Endothelial cell of umbilical vein (primary cell): ENCODE measurements around the gene CLRN1. TPM values are rescaled to one million over a fixed set of nuclear protein-coding genes. Genes with fewer than 3 reads are reported as not detected.

Experiments
- BruUV-seq: library from RNA; stranded (reverse); fragments of 400-500 nt; replicated peaks from 2 replicates; lab custom pipeline; 2021; lab: Mats Ljungman, UMichigan
- CTCF ChIA-PET: fragments of 300-600, 350-600 bp; sonication (Branson Sonifier 250); formaldehyde crosslinking; loops from one replicate; lab custom pipeline; 2021; ENCODE audit warnings: antibody characterized with exemption, inconsistent platforms; lab: Charles Lee
- POLR2A ChIA-PET: fragments of 300-600, 350-600 bp; sonication (Branson Sonifier 250); formaldehyde crosslinking; loops from one replicate; lab custom pipeline; 2021; ENCODE audit warnings: antibody characterized with exemption, inconsistent platforms; lab: Charles Lee
- DNase-seq: peaks from one replicate; pipeline ENCODE4 v3.0.0-alpha.2; 2011; ENCODE audit warnings: low read depth, low spot score
- FAIRE-seq: peaks from 2 replicates; lab custom pipeline; 2011; peaks lifted over from hg19 to GRCh38; lab: Jason Lieb, UNC
- H2AFZ ChIP-seq: 2 replicates; pipeline ENCODE4 v1.6.0; 2012; ENCODE audit warnings: low read depth, low read length, control low read depth, inconsistent platforms
- H3K27ac ChIP-seq: 2 replicates; pipeline ENCODE4 v1.5.1; 2011; ENCODE audit warnings: low read depth, mild to moderate bottlenecking, control low read depth, low read length, moderate library complexity; ENCODE audit not compliant: insufficient read depth
- H3K27me3 ChIP-seq, 2 experiments: 2 replicates each; pipeline versions ENCODE4 v1.6.0 to v1.6.1; 2011; ENCODE audit warnings: low read length in 2 of 2, mixed read lengths in 1 of 2; ENCODE audit not compliant: control insufficient read depth in 2 of 2, insufficient read depth in 2 of 2
- H3K36me3 ChIP-seq, 2 experiments: 2 replicates in 1 of 2; 3 replicates in 1 of 2; pipeline ENCODE4 v1.5.1; 2011; ENCODE audit warnings: low read length in 2 of 2, mild to moderate bottlenecking in 1 of 2, moderate library complexity in 1 of 2; ENCODE audit not compliant: control insufficient read depth in 2 of 2, insufficient read depth in 2 of 2; ENCODE audit errors: extremely low read depth in 1 of 2
- H3K4me1 ChIP-seq: 3 replicates; pipeline ENCODE4 v1.5.1; 2011; ENCODE audit warnings: mild to moderate bottlenecking, low read length; ENCODE audit not compliant: control insufficient read depth, insufficient read depth; ENCODE audit errors: extremely low read depth
- H3K4me2 ChIP-seq: 2 replicates; pipeline ENCODE4 v1.6.1; 2011; ENCODE audit warnings: low read length, control low read depth, mixed read lengths; ENCODE audit not compliant: insufficient read depth
- H3K4me3 ChIP-seq, 3 experiments: fragments of 200-600 bp in 1 of 3; sonication (generic), shearing (Covaris generic) in 1 of 3; replicated peaks in 1 of 3; 2 replicates each; pipeline ENCODE4 v1.5.1; 2011 to 2016; ENCODE audit warnings: control low read depth in 3 of 3, low read length in 3 of 3, mild to moderate bottlenecking in 2 of 3, inconsistent platforms in 1 of 3, low read depth in 1 of 3, moderate library complexity in 1 of 3; ENCODE audit not compliant: insufficient read depth in 1 of 3
- H3K79me2 ChIP-seq: 2 replicates; pipeline ENCODE4 v1.6.0; 2012; ENCODE audit warnings: low read length, inconsistent platforms; ENCODE audit not compliant: control insufficient read depth, insufficient read depth
- H3K9ac ChIP-seq: replicated peaks from 2 replicates; pipeline ENCODE3; 2011; ENCODE audit warnings: low read length, control low read depth; ENCODE audit not compliant: insufficient read depth; ENCODE audit errors: extremely low read depth
- H3K9me1 ChIP-seq: replicated peaks from 3 replicates; pipeline ENCODE4 v1.6.0; 2011; ENCODE audit warnings: mild to moderate bottlenecking, low read length; ENCODE audit not compliant: control insufficient read depth, insufficient read depth; ENCODE audit errors: extremely low read depth
- H3K9me3 ChIP-seq: replicated peaks from 2 replicates; pipeline ENCODE4 v1.5.1; 2012; ENCODE audit warnings: low read length, inconsistent platforms; ENCODE audit not compliant: control insufficient read depth, insufficient read depth
- H4K20me1 ChIP-seq: replicated peaks from 2 replicates; pipeline ENCODE3; 2011; ENCODE audit warnings: mild to moderate bottlenecking, low read length; ENCODE audit not compliant: control insufficient read depth, insufficient read depth; ENCODE audit errors: extremely low read depth
- EZH2 ChIP-seq: IDR thresholded peaks from 2 replicates; pipeline ENCODE4 v1.6.1; 2012; ENCODE audit warnings: borderline replicate concordance, low read depth, mild to moderate bottlenecking, moderate library complexity, low read length, inconsistent platforms; ENCODE audit not compliant: severe bottlenecking
- FOS ChIP-seq: IDR thresholded peaks from 2 replicates; pipeline ENCODE4 v1.6.1; 2011; ENCODE audit warnings: mild to moderate bottlenecking, low read length, moderate library complexity, borderline replicate concordance; ENCODE audit not compliant: insufficient read depth
- GATA2 ChIP-seq: IDR thresholded peaks from 2 replicates; pipeline ENCODE4 v1.7.0; 2011; ENCODE audit warnings: low read depth, mild to moderate bottlenecking, moderate library complexity, mixed read lengths, low read length; ENCODE audit not compliant: insufficient read length, insufficient read depth
- JUN ChIP-seq: IDR thresholded peaks from 2 replicates; pipeline ENCODE4 v1.6.1; 2011; ENCODE audit warnings: borderline replicate concordance, low read depth; ENCODE audit not compliant: insufficient read length, insufficient read depth
- MYC ChIP-seq: IDR thresholded peaks from one replicate; pipeline ENCODE4 v1.6.1; 2011; ENCODE audit warnings: mild to moderate bottlenecking, low read depth, low read length
- POLR2A ChIP-seq: IDR thresholded peaks from 2 replicates; pipeline ENCODE4 v1.6.1; 2012; ENCODE audit warnings: low read depth, mild to moderate bottlenecking, control low read depth, low read length
- POLR2AphosphoS5 ChIP-seq: IDR thresholded peaks from 2 replicates; pipeline ENCODE4 v1.6.1; 2012; ENCODE audit warnings: low read depth, mild to moderate bottlenecking, control low read depth, low read length, moderate library complexity; ENCODE audit not compliant: insufficient read depth
- dilution Hi-C: fragments of 300-500 bp; cut with MboI; formaldehyde crosslinking; loops from one replicate; pipeline ENCODE4 v1.15.0; 2019; ENCODE audit warnings: low sequenced_read_pairs; ENCODE audit not compliant: extremely low pct_ligation_motif_present
- intact Hi-C: fragments of 100-400 bp; cut with micrococcal nuclease; formaldehyde crosslinking; loops from one replicate; pipeline ENCODE4 v1.10.0; 2022
- polyA plus RNA-seq, 4 experiments: library from polyadenylated mRNA; depleted of rRNA in 3 of 4; stranded (reverse) in 3 of 4; unstranded in 1 of 4; fragments of >200 nt; gene quantifications; 2 replicates each; pipeline versions ENCODE4 v1.2.1 to v1.2.3, GENCODE V29; 2011 to 2012; ENCODE audit warnings: missing spikeins in 1 of 4
- total RNA-seq: library from RNA; stranded (reverse); gene quantifications from 2 replicates; pipeline ENCODE4 v1.2.3, GENCODE V29; 2021
- TF ChIP-seq, protein P1 (sequence below), 2 donors: IDR thresholded peaks; 1 replicate in 1 of 2; 2 replicates in 1 of 2; pipeline ENCODE4 v1.5.1; 2011; ENCODE audit warnings: low read length in 2 of 2, mild to moderate bottlenecking in 2 of 2, moderate library complexity in 2 of 2, control low read depth in 1 of 2, inconsistent platforms in 1 of 2, low read depth in 1 of 2; ENCODE audit not compliant: insufficient read depth in 1 of 2; ENCODE audit errors: extremely low read depth in 1 of 2
- TF ChIP-seq, protein P2 (sequence below): IDR thresholded peaks from 2 replicates; pipeline ENCODE4 v1.6.1; 2011; ENCODE audit not compliant: insufficient read depth, insufficient read length

The CLRN1 gene
- total and polyA plus RNA-seq, 2 donors (not counting 3 experiments of a cell fraction or from before 2014, with no cell fraction given): not detected

DNA sequence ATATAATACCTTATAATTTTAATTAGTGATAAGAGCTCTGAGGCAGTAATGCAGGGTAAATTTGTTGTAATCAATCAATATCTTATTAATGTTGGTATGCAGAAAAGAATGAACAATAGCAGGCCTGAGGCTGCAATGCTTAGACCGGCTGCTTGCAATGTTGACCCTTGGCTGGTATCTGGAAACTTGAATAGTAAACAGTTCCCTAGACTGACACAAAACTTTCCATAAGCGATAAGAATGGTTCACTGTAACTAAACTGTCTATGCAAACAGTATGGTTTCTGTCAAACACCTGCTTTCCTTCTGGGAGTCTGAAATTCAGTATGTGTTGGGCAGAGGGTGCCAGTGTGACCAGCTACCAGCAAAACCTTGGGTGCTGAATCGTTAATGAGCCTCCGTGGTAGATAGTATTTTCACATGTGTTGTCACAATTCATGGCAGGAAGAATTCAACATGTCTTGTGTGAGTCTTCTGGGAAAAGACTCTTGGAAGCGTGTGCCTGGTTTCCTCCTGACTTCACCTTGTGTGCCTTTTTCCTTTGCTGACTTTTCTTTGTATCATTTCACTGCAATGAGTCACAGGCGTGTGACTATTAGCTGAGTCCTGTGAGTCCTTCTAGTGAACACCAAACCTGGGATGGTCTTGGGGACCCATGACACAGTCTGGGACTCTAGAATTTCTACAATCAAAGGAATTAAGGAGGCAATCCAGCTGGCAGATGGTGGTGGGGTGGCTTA lies 30.7 kb upstream of the CLRN1 start:
- Histone ChIP-seq H3K9me3 (no peaks in the 10 kb centered on the region), H3K4me3 (no peak overlapping the region), H3K4me1 (no peaks in the 10 kb centered on the region), H3K9me1 (no peaks in the 10 kb centered on the region), H2AFZ (no peak overlapping the region), H3K27me3 (peaks cover 2 to 10% of the 10 kb centered on the region in 2 experiments), H3K79me2 (no peaks in the 10 kb centered on the region), H3K9ac (no peak overlapping the region), H3K27ac (no peak overlapping the region), H3K36me3 (no peaks in the 10 kb centered on the region), H4K20me1 (no peaks in the 10 kb centered on the region), H3K4me2 (no peak overlapping the region)
- DNase-seq (no peak), FAIRE-seq (peak; percentile 8)
- ChIA-PET POLR2A (no interaction called here), CTCF (interaction anchor here (1.3 to 1.4 kb wide), 2 partner anchors 9 to 13 kb away, joined by 3 read pairs; no protein-coding TSS in a partner anchor)
- dilution Hi-C loops: no loop called here
- no TSS peak for BruUV-seq
- TF ChIP-seq POLR2AphosphoS5: no peak
- peak; percentile 16 for TF ChIP-seq FOS
- intact Hi-C loops: no loop called here

DNA sequence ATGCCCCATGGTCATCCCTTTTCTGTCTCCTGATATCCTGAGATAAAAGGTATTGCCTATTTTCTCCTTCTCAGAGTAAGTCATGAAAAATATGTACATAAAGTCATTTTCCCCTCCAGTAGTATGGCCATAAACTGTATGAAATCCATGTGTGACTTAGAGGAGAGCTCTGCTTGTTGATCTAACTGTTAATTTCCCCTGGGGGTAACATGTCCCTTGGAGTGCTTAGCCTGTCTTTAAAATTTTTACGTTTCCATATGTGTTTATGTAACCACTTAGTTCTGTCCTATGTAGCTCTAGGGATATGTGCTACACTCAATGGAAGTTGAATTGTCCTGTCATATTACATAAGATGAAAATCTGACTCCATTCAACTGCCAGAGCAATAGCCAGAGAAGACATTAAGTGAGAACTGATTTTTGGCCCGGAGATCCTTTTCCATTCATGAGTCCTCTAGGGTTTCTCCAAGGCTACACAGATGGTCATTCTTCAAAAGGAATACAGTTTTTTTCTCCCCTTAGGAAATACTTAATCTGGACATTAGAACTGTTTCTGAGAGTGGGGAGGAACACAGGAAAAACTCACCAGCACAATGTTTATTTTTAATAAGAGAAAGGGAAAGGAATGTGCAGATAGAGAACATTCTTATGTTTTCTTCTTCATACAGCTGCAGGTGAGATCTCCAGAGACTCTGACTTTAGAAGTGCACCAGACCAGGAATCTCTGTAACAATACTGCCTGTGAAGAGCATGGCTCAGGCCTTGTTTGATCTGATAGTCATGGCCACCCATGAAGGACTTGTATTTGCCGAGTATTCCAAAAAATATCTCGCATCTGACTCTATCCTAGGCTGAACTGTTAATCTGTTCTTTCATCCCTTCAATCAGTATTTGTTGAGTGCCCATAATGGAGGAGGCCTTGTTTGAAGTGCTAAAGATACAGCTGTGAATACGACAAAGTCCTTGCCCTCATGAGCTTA lies 29.8 kb upstream of the CLRN1 start:
- H3K4me1 ChIP-seq: no peaks in the 10 kb centered on the region
- H3K4me3 ChIP-seq: no peak overlapping the region
- BruUV-seq: no TSS peak
- H3K9me3 ChIP-seq: no peaks in the 10 kb centered on the region
- ChIA-PET POLR2A (no interaction called here), CTCF (interaction anchor here (1.3 to 1.4 kb wide), 2 partner anchors 8 to 12 kb away, joined by 3 read pairs; no protein-coding TSS in a partner anchor)
- no peaks in the 10 kb centered on the region for H3K36me3 ChIP-seq
- dilution Hi-C loops: no loop called here
- no peak for FAIRE-seq
- H3K9ac ChIP-seq: no peak overlapping the region
- H4K20me1 ChIP-seq: no peaks in the 10 kb centered on the region
- no peak overlapping the region for H3K27ac ChIP-seq
- TF ChIP-seq JUN: no peak
- no peak for TF ChIP-seq FOS
- TF ChIP-seq POLR2A: no peak
- TF ChIP-seq, protein P1, sequence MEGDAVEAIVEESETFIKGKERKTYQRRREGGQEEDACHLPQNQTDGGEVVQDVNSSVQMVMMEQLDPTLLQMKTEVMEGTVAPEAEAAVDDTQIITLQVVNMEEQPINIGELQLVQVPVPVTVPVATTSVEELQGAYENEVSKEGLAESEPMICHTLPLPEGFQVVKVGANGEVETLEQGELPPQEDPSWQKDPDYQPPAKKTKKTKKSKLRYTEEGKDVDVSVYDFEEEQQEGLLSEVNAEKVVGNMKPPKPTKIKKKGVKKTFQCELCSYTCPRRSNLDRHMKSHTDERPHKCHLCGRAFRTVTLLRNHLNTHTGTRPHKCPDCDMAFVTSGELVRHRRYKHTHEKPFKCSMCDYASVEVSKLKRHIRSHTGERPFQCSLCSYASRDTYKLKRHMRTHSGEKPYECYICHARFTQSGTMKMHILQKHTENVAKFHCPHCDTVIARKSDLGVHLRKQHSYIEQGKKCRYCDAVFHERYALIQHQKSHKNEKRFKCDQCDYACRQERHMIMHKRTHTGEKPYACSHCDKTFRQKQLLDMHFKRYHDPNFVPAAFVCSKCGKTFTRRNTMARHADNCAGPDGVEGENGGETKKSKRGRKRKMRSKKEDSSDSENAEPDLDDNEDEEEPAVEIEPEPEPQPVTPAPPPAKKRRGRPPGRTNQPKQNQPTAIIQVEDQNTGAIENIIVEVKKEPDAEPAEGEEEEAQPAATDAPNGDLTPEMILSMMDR (IDR thresholded peaks at IDR 0.05; ENCODE audit: extremely low read depth in 1 of 2, insufficient read depth in 1 of 2, low read depth in 1 of 2, low read length in 2 of 2): no peak
- no peak for TF ChIP-seq MYC
- TF ChIP-seq, protein P2, sequence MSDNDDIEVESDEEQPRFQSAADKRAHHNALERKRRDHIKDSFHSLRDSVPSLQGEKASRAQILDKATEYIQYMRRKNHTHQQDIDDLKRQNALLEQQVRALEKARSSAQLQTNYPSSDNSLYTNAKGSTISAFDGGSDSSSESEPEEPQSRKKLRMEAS: no peak
- TF ChIP-seq POLR2AphosphoS5: no peak
- TF ChIP-seq EZH2: no peak
- no peak for TF ChIP-seq GATA2
- no peak overlapping the region for H2AFZ ChIP-seq
- H3K9me1 ChIP-seq: no peaks in the 10 kb centered on the region
- no peaks in the 10 kb centered on the region for H3K79me2 ChIP-seq
- DNase-seq: no peak
- H3K27me3 ChIP-seq: peaks cover 2% of the 10 kb centered on the region in 2 experiments
- intact Hi-C loops: no loop called here
- no peak overlapping the region for H3K4me2 ChIP-seq
